BJ (cell line): Measurements from ENCODE around the gene PTK6. TPM values are rescaled to one million over a fixed set of nuclear protein-coding genes. Genes with fewer than 3 reads are reported as not detected.

Experiments used
- CTCF ChIA-PET: fragments of 350-600 bp; formaldehyde crosslinking; extraction: SDS; loops from one replicate; lab custom pipeline; 2021; ENCODE audit warnings: antibody characterized with exemption, inconsistent platforms; lab: Yijun Ruan, JAX
- POLR2A ChIA-PET: fragments of 300-600 bp; sonication (Branson Sonifier 250); formaldehyde crosslinking; extraction: SDS; loops from one replicate; lab custom pipeline; 2021; ENCODE audit warnings: antibody characterized with exemption; lab: Charles Lee
- DNase-seq: peaks from one replicate; pipeline ENCODE4 v3.0.0-alpha.2; 2011; ENCODE audit warnings: low read depth
- H3K27me3 ChIP-seq: 2 replicates; pipeline ENCODE4 v1.6.0; 2011; ENCODE audit warnings: low read length; ENCODE audit not compliant: control insufficient read depth, insufficient read depth
- H3K36me3 ChIP-seq: 2 replicates; pipeline ENCODE4 v1.5.1; 2011; ENCODE audit warnings: low read length; ENCODE audit not compliant: control insufficient read depth, insufficient read depth
- H3K4me3 ChIP-seq: 2 replicates; pipeline ENCODE4 v1.5.1; 2011; ENCODE audit warnings: low read depth, mild to moderate bottlenecking, control low read depth, low read length
- polyA plus RNA-seq: library from polyadenylated mRNA; depleted of rRNA; stranded (reverse); fragments of >200 nt; gene quantifications from 2 replicates; pipeline ENCODE4 v1.2.3, GENCODE V29; 2011
- TF ChIP-seq, protein P1 (sequence below): IDR thresholded peaks from 2 replicates; pipeline ENCODE4 v1.5.1; 2011; ENCODE audit warnings: low read depth, mild to moderate bottlenecking, control low read depth, inconsistent platforms, low read length, moderate library complexity; ENCODE audit not compliant: insufficient read depth

PTK6 gene
- polyA plus RNA-seq, 1 experiment: 0.05 TPM

- Histone ChIP-seq H3K4me3 (no peak overlapping the region), H3K36me3 (no peaks in the 10 kb centered on the region), H3K27me3 (peaks cover 3% of the 10 kb centered on the region)
- TF ChIP-seq, protein P1, sequence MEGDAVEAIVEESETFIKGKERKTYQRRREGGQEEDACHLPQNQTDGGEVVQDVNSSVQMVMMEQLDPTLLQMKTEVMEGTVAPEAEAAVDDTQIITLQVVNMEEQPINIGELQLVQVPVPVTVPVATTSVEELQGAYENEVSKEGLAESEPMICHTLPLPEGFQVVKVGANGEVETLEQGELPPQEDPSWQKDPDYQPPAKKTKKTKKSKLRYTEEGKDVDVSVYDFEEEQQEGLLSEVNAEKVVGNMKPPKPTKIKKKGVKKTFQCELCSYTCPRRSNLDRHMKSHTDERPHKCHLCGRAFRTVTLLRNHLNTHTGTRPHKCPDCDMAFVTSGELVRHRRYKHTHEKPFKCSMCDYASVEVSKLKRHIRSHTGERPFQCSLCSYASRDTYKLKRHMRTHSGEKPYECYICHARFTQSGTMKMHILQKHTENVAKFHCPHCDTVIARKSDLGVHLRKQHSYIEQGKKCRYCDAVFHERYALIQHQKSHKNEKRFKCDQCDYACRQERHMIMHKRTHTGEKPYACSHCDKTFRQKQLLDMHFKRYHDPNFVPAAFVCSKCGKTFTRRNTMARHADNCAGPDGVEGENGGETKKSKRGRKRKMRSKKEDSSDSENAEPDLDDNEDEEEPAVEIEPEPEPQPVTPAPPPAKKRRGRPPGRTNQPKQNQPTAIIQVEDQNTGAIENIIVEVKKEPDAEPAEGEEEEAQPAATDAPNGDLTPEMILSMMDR: no peak
- DNase-seq: no peak
- ChIA-PET CTCF (no interaction called here), POLR2A (no interaction called here)
These were observed 49.4 kb downstream of the PTK6 start for GRCh38 chr20:63487781-63488241.

DNA sequence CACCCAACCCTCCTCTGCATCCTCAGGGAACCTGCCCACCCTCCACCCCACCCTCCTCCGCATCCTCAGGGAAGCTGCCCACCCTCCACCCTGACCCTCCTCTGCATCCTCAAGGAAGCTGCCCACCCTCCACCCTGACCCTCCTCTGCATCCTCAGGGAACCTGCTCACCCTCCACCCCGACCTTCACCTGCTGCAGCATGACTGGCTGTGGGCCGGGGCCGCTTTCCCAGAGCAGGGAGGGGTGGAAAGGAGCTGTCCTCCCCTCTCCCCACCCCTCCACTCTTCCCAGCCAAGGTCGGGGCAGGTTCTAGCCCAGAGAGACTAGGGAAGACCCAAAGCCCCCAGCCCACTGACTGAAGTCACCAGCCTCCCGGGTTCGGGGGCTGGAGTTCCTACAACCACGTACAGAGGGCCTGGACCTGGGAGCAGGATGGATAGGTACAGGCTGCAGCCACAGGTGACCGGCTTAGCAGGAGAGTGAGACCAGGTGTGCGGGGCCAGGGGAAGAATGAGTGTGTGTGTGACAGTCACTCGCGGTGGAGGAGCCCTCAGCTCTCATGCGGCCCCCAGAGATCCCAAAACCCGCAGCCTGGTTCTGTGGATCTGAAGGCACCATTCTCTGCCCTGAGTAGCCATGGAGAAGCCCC, 49.9 kb downstream of the PTK6 start:
- TF ChIP-seq, protein P1: no peak
- no peak for DNase-seq
- Histone ChIP-seq H3K4me3 (no peak overlapping the region), H3K27me3 (peaks cover 3% of the 10 kb centered on the region), H3K36me3 (no peaks in the 10 kb centered on the region)
- ChIA-PET POLR2A (no interaction called here), CTCF (no interaction called here)

DNA sequence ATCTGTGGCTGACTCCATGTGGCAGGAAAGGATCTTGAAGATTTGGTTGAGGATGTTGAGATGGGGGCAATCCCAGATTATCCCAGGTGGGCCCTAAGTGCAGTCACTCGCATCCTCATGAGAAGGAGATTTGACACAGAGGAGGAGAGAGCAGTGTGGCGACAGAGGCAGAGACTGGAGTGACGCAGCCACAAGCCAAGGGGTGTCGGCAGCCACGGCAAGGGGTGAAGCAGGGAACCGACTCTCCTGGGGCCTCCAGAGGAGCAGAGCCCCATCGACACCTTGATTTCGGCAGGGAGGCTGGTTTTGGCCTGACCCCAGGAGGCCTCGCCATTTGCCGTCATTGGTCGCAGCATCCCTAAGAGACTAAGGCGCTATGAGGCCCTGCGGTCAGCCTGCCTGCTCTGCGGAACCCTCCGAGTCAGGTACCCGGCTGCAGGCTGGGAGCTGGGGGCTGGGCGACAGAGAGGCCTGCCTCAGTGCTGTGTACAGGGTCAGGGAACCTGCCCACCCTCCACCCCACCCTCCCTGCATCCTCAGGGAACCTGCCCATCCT, 50.8 kb downstream of the PTK6 start:
- TF ChIP-seq, protein P1: no peak
- H3K4me3 ChIP-seq: no peak overlapping the region
- ChIA-PET CTCF (no interaction called here), POLR2A (no interaction called here)
- H3K36me3 ChIP-seq: no peaks in the 10 kb centered on the region
- DNase-seq: no peak
- H3K27me3 ChIP-seq: peaks cover 3% of the 10 kb centered on the region

GRCh38 chr20:63484651-63485403, 52.3 kb downstream of the PTK6 start:
- Histone ChIP-seq H3K4me3 (no peak overlapping the region), H3K27me3 (peaks cover 3% of the 10 kb centered on the region), H3K36me3 (no peaks in the 10 kb centered on the region)
- CTCF ChIA-PET: interaction anchor here (0.7 to 1.6 kb wide), 3 partner anchors 9 to 30 kb away, joined by 3 to 4 read pairs (median 3); no protein-coding TSS in a partner anchor
- no peak for DNase-seq
- POLR2A ChIA-PET: no interaction called here
- TF ChIP-seq, protein P1: no peak

GRCh38 chr20:63484236-63484635, 52.9 kb downstream of the PTK6 start:
- ChIA-PET CTCF (interaction anchor here (0.7 to 1.6 kb wide), 4 partner anchors 9 to 29 kb away, joined by 3 to 6 read pairs (median 4); no protein-coding TSS in a partner anchor), POLR2A (no interaction called here)
- TF ChIP-seq, protein P1: no peak
- Histone ChIP-seq H3K4me3 (no peak overlapping the region), H3K36me3 (no peaks in the 10 kb centered on the region), H3K27me3 (peaks cover 2% of the 10 kb centered on the region)
- DNase-seq: no peak
